Testis (tissue), 2 donors: Measurements from ENCODE around the gene LCP2.

Experiments used
- CTCF ChIP-seq, 3 experiments: fragments of 450-650 bp in 2 of 3; fragments of 200-600 bp in 1 of 3; sonication (generic) in 1 of 3; IDR thresholded peaks; one replicate each; pipeline ENCODE4 v1.5.1; 2016 to 2019; ENCODE audit warnings: antibody characterized with exemption in 3 of 3, mild to moderate bottlenecking in 2 of 3, moderate library complexity in 1 of 3
- POLR2A ChIP-seq: fragments of 450-650 bp; IDR thresholded peaks from one replicate; pipeline ENCODE4 v1.6.1; 2017; ENCODE audit warnings: antibody characterized with exemption, mild to moderate bottlenecking, moderate library complexity

GRCh38 chr5:170334626-170335025 lies 37.0 kb upstream of the LCP2 start:
- TF ChIP-seq CTCF (IDR thresholded peaks at IDR 0.05) = no peak
- TF ChIP-seq POLR2A = no peak
